ENCODE measurements around the gene PIP5K1A. TPM values are rescaled to one million over a fixed set of nuclear protein-coding genes. Genes with fewer than 3 reads are reported as not detected.

Gene PIP5K1A, protein sequence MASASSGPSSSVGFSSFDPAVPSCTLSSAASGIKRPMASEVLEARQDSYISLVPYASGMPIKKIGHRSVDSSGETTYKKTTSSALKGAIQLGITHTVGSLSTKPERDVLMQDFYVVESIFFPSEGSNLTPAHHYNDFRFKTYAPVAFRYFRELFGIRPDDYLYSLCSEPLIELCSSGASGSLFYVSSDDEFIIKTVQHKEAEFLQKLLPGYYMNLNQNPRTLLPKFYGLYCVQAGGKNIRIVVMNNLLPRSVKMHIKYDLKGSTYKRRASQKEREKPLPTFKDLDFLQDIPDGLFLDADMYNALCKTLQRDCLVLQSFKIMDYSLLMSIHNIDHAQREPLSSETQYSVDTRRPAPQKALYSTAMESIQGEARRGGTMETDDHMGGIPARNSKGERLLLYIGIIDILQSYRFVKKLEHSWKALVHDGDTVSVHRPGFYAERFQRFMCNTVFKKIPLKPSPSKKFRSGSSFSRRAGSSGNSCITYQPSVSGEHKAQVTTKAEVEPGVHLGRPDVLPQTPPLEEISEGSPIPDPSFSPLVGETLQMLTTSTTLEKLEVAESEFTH
- total RNA-seq, result 10 to 100 TPM; 31.5 to 94.2 (median 59.4) TPM

DNA sequence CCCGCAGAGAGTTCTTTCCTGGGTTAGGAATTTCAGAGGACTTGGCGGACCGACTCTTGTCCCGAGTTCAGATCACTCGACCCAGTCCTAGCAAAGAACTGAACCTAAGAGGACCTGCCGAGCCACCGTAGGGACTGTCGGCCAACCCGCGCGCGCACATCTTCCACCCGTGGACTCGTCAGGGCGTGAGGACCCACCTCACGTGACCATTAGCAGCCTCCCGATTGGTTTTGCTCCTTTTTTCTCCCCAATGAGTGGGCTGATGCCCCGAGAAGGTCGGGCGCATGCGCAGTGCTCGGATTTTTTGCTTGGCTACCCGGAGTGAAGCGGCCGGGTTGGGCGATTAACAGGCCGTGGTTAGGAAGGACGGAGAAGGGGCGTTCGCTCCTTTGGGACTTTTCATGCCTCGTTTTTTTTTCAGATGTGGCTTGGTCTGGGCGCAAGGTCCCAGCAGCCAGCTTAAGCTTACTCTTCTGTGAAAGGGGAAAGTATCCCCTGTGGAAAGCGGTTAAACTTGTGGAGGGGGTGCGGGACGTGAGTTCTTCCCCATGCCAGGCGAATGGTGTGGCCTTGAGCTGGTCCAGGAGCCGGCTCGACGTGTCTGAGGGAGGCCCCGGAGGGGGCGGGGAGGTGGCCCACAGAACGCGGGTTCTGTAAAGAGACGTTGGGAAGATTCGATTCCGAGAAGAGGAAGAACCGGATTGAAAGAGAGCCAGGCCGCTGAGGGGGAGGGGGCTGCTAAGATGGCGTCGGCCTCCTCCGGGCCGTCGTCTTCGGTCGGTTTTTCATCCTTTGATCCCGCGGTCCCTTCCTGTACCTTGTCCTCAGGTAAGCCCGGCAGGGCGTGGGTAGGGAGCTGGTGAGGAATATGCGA is at the start of gene PIP5K1A:
Gene PIP5K1A, plus strand, starts transcription at position 299 of the 874 bp plus-strand sequence. Its CDS starts 445 bp downstream, at position 744.
- TF ChIP-seq, protein P1, sequence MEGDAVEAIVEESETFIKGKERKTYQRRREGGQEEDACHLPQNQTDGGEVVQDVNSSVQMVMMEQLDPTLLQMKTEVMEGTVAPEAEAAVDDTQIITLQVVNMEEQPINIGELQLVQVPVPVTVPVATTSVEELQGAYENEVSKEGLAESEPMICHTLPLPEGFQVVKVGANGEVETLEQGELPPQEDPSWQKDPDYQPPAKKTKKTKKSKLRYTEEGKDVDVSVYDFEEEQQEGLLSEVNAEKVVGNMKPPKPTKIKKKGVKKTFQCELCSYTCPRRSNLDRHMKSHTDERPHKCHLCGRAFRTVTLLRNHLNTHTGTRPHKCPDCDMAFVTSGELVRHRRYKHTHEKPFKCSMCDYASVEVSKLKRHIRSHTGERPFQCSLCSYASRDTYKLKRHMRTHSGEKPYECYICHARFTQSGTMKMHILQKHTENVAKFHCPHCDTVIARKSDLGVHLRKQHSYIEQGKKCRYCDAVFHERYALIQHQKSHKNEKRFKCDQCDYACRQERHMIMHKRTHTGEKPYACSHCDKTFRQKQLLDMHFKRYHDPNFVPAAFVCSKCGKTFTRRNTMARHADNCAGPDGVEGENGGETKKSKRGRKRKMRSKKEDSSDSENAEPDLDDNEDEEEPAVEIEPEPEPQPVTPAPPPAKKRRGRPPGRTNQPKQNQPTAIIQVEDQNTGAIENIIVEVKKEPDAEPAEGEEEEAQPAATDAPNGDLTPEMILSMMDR (IDR thresholded peaks at IDR 0.05), result no peak
- DNase-seq (ENCODE audit: low spot score) (peak; percentile 98), ATAC-seq (ENCODE audit: low FRiP score) (peak; percentile 74)

DNA sequence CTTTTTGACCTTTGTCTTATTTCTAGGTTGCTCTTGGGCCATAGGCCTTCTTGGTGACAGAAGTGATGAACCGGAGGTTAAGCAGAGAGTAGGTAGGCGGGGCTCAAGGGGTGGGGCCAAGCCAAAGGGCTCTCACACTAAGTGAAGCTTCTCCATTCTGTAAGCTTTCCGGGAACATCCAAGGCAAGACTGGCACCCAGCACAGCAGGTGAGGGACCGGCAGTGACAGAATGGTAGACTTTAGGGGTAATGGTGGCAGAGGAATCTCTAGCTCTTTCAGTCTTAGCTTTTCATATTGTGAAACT is 41.9 kb upstream of the PIP5K1A start, which contains the start of gene TNFAIP8L2:
Gene TNFAIP8L2, plus strand, starts transcription at position 135 of the 305 bp plus-strand sequence. CDS start 2,049 bp downstream, outside the sequence.
- no peak for ATAC-seq (ENCODE audit: low FRiP score)
- TF ChIP-seq, protein P1 (IDR thresholded peaks at IDR 0.05), result no peak
- DNase-seq (ENCODE audit: low spot score), result no peak

DNA sequence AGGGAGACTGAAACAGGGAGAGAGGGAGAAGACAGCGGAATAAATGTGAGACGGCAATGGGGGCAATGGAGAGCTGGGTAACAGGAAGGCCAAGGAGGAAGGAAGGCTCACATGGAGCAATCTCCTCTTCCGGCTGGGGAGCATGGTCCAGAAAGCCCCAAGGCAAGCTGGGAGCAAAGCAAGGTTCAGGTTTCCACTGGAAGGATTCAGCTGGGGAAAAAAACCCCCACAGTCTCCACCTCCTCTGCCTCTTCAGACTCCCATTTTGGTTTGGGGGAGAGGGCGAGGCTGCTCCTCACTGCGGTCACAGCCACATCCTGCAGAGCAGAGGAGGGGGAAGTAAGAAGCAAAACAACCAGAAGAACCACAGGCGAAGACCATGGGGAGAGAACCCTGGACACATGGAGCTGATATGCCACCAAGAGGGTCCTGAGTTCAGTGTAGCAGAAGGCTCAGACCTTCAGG is 41.3 kb upstream of the PIP5K1A start:
- TF ChIP-seq, protein P1 (IDR thresholded peaks at IDR 0.05), result no peak
- ATAC-seq (ENCODE audit: low FRiP score) (no peak), DNase-seq (ENCODE audit: low spot score) (no peak)

DNA sequence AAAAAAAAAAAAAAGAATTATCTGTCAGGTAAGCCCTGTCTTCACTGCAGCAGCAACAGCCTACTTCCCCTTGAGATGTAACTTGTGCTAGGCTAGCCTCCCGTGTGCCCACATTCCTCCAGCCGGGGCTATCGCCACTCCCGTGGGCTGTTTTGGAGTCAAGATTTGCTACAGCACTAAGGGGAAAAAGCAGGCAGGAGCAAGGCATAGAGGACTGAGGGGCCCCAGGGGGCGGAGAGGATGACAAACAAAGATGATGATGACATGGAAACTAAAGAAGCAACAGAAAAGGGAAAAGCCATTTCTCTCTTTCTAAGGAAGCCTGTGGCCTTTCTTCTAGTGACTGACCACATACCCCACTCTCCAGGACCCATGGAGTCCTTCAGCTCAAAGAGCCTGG is 40.0 kb upstream of the PIP5K1A start:
- DNase-seq (ENCODE audit: low spot score) (no peak), ATAC-seq (ENCODE audit: low FRiP score) (no peak)
- TF ChIP-seq, protein P1 (IDR thresholded peaks at IDR 0.05), result no peak

DNA sequence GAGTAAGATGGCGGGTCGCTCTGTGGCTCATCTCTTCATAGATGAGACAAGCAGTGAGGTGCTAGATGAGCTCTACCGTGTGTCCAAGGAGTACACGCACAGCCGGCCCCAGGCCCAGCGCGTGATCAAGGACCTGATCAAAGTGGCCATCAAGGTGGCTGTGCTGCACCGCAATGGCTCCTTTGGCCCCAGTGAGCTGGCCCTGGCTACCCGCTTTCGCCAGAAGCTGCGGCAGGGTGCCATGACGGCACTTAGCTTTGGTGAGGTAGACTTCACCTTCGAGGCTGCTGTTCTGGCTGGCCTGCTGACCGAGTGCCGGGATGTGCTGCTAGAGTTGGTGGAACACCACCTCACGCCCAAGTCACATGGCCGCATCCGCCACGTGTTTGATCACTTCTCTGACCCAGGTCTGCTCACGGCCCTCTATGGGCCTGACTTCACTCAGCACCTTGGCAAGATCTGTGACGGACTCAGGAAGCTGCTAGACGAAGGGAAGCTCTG is 39.6 kb upstream of the PIP5K1A start:
- TF ChIP-seq, protein P1 (IDR thresholded peaks at IDR 0.05), result no peak
- ATAC-seq (ENCODE audit: low FRiP score) (peak; percentile 28), DNase-seq (ENCODE audit: low spot score) (no peak)

DNA sequence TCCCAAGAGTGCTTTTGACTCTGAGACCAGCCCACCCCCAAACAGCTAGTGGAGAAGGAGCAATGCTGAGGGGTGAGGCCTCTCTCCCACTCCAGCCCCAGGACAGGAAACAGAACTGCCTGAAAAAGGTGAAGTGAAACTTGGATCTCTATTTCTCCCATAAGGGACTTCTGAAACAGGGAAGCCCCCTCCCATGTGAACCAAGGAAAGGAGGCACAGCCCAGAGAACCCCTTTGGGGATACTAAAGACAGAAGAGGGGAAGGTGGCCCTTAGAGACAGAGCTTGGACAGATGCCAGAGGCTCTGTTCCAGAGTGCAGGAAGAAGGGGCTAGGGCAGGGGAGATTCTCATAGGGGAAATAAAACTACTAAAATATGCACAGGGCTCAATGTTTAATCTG is 39.0 kb upstream of the PIP5K1A start:
- ATAC-seq (ENCODE audit: low FRiP score) (no peak), DNase-seq (ENCODE audit: low spot score) (no peak)
- TF ChIP-seq, protein P1 (IDR thresholded peaks at IDR 0.05), result no peak
